Superior temporal gyrus (tissue), 1 donor: ENCODE results near the gene SHROOM2.
"Not testable (repeated sequence)": the region's sequence is repeated elsewhere in the genome, so short reads cannot be mapped to it uniquely, and the experiment has no call there.

Experiments
- DNase-seq: peaks from one replicate; pipeline ENCODE4 v3.0.0-alpha.2; 2016; ENCODE audit errors: extremely low spot score

Gene SHROOM2

GRCh38 chrX:9832811-9833210, 46.6 kb downstream of the SHROOM2 start:
- no peak for DNase-seq

- no peak for DNase-seq
Observed at GRCh38 chrX:9835585-9836210, 49.5 kb downstream of the SHROOM2 start.

- DNase-seq = no peak
Observed at GRCh38 chrX:9842541-9842940, 56.3 kb downstream of the SHROOM2 start.

GRCh38 chrX:9844936-9845577, 58.8 kb downstream of the SHROOM2 start:
- no peak for DNase-seq

GRCh38 chrX:9845578-9845952, 59.3 kb downstream of the SHROOM2 start:
- no peak for DNase-seq

- DNase-seq = no peak
Observed at GRCh38 chrX:9846631-9847030, 60.4 kb downstream of the SHROOM2 start.

- DNase-seq = no peak
Observed at GRCh38 chrX:9847071-9847470, 60.8 kb downstream of the SHROOM2 start.

- DNase-seq = no peak
Observed at GRCh38 chrX:9848718-9849479, 62.7 kb downstream of the SHROOM2 start.

GRCh38 chrX:9851890-9852289, 65.7 kb downstream of the SHROOM2 start:
- no peak for DNase-seq

GRCh38 chrX:9853307-9853706, 67.1 kb downstream of the SHROOM2 start:
- no peak for DNase-seq

- no peak for DNase-seq
Observed at GRCh38 chrX:9855561-9856283, 69.5 kb downstream of the SHROOM2 start.

GRCh38 chrX:9856588-9856987, 70.4 kb downstream of the SHROOM2 start:
- no peak for DNase-seq

- DNase-seq = no peak
Observed at GRCh38 chrX:9857575-9858474, 71.6 kb downstream of the SHROOM2 start.

- not testable (repeated sequence) for DNase-seq
Observed at GRCh38 chrX:9858684-9859083, 72.5 kb downstream of the SHROOM2 start.

- no peak for DNase-seq
Observed at GRCh38 chrX:9859711-9860555, 73.7 kb downstream of the SHROOM2 start.

- no peak for DNase-seq
Observed at GRCh38 chrX:9860826-9861225, 74.6 kb downstream of the SHROOM2 start.

- no peak for DNase-seq
Observed at GRCh38 chrX:9861711-9862110, 75.5 kb downstream of the SHROOM2 start.

- no peak for DNase-seq
Observed at GRCh38 chrX:9862525-9862924, 76.3 kb downstream of the SHROOM2 start.

- DNase-seq = no peak
Observed at GRCh38 chrX:9862953-9863352, 76.7 kb downstream of the SHROOM2 start.

GRCh38 chrX:9864011-9864410, 77.8 kb downstream of the SHROOM2 start:
- DNase-seq = no peak
